HepG2 (cell line): ENCODE results near the gene CFAP97D1. TPM values are rescaled to one million over a fixed set of nuclear protein-coding genes. Genes with fewer than 3 reads are reported as not detected.

Experiments used
- HNRNPH1 ChIP-seq: fragments of 200-400 bp; formaldehyde crosslinking; optimal IDR thresholded peaks from 2 replicates; pipeline ENCODE3; 2017; ENCODE audit warnings: mild to moderate bottlenecking, low read depth, low read length
- HNRNPL ChIP-seq: fragments of 200-400 bp; formaldehyde crosslinking; IDR thresholded peaks from 2 replicates; pipeline ENCODE4 v1.6.1; 2017; ENCODE audit warnings: mild to moderate bottlenecking, low read depth, low read length
- KDM2A ChIP-seq: sonication (generic); formaldehyde crosslinking; IDR thresholded peaks from 2 replicates; pipeline ENCODE4 v1.4.0; 2020; ENCODE audit warnings: low read depth, missing genetic modification reagents, borderline replicate concordance
- KDM5B ChIP-seq: sonication (generic); formaldehyde crosslinking; IDR thresholded peaks from 2 replicates; pipeline ENCODE4 v1.4.0; 2020; ENCODE audit warnings: missing genetic modification reagents, mild to moderate bottlenecking, borderline replicate concordance
- RAD21 ChIP-seq: fragments of 450-650 bp; formaldehyde crosslinking; IDR thresholded peaks from 2 replicates; pipeline ENCODE4 v1.5.0; 2020; ENCODE audit warnings: mild to moderate bottlenecking
- SALL1 ChIP-seq: sonication (generic); formaldehyde crosslinking; IDR thresholded peaks from 2 replicates; pipeline ENCODE4 v1.8.0; 2022; ENCODE audit warnings: mild to moderate bottlenecking, missing genetic modification reagents
- SMC3 ChIP-seq: IDR thresholded peaks from 2 replicates; pipeline ENCODE4 v1.6.1; 2011; ENCODE audit warnings: low read length, improper control_type of control experiment
- STAG1 ChIP-seq: sonication (generic); formaldehyde crosslinking; IDR thresholded peaks from 2 replicates; pipeline ENCODE4 v1.4.0; 2020; ENCODE audit warnings: missing genetic modification reagents
- TGIF2 ChIP-seq: IDR thresholded peaks from 2 replicates; pipeline ENCODE4 v1.6.1; 2016; ENCODE audit warnings: control low read depth, missing compliant biosample characterization
- ZNF383 ChIP-seq: sonication (generic); formaldehyde crosslinking; IDR thresholded peaks from 2 replicates; pipeline ENCODE4 v1.4.0; 2020; ENCODE audit warnings: missing genetic modification reagents, mild to moderate bottlenecking, borderline replicate concordance
- ZNF558 ChIP-seq: sonication (generic); formaldehyde crosslinking; IDR thresholded peaks from 2 replicates; pipeline ENCODE4 v1.9.0; 2022; ENCODE audit warnings: mild to moderate bottlenecking, missing genetic modification reagents, borderline replicate concordance
- ZNF562 ChIP-seq: sonication (generic); formaldehyde crosslinking; IDR thresholded peaks from 2 replicates; pipeline ENCODE4 v1.8.0; 2022; ENCODE audit warnings: missing genetic modification reagents, borderline replicate concordance
- polyA plus RNA-seq, 8 experiments: library from polyadenylated mRNA; depleted of rRNA in 3 of 8; stranded (reverse) in 7 of 8; unstranded in 1 of 8; fragments of >200 nt; fragmentation: Illumina TruSeq in 4 of 8; extraction: Trizol in 4 of 8; gene quantifications; 2 replicates each; pipeline versions ENCODE4 v1.2.1 to v1.2.3, GENCODE V29; 2011 to 2016; ENCODE audit warnings: low read depth in 4 of 8, missing spikeins in 1 of 8, mixed read lengths in 1 of 8; ENCODE audit not compliant: insufficient read depth in 1 of 8
- total RNA-seq, 5 experiments: library from RNA; depleted of rRNA; stranded (reverse); fragments of >200 nt; fragmentation: Illumina TruSeq; extraction: Trizol; gene quantifications; 2 replicates each; pipeline ENCODE4 v1.2.3, GENCODE V29; 2016; ENCODE audit warnings: low read depth in 1 of 5
- TF ChIP-seq, protein P1 (sequence below): sonication (generic); formaldehyde crosslinking; IDR thresholded peaks from 2 replicates; pipeline ENCODE4 v1.9.0; 2022; ENCODE audit warnings: low read depth, missing genetic modification reagents
- TF ChIP-seq, protein P2 (sequence below): sonication (generic); formaldehyde crosslinking; IDR thresholded peaks from 2 replicates; pipeline ENCODE4 v1.4.0; 2020; ENCODE audit warnings: low read depth, mild to moderate bottlenecking, missing genetic modification reagents
- TF ChIP-seq, protein P3 (sequence below): sonication (generic); formaldehyde crosslinking; IDR thresholded peaks from 2 replicates; pipeline ENCODE4 v1.8.0; 2022; ENCODE audit warnings: mild to moderate bottlenecking, missing genetic modification reagents, borderline replicate concordance
- TF ChIP-seq, protein P4 (sequence below): sonication (generic); formaldehyde crosslinking; IDR thresholded peaks from 2 replicates; pipeline ENCODE4 v1.5.1; 2020; ENCODE audit warnings: mild to moderate bottlenecking, missing genetic modification reagents, moderate library complexity
- TF ChIP-seq, protein P5 (sequence below): sonication (generic); formaldehyde crosslinking; IDR thresholded peaks from 2 replicates; pipeline ENCODE4 v1.4.0; 2020; ENCODE audit warnings: missing genetic modification reagents

The CFAP97D1 gene
- total and polyA plus RNA-seq, 2 of the 13 experiments (the other 11 are each of a cell fraction or from before 2014, with no cell fraction given): 0.02 TPM; not detected in 1

GRCh38 chr17:43790311-43790940 lies 10.2 kb downstream of the CFAP97D1 start (continued):
- TF ChIP-seq, protein P1, sequence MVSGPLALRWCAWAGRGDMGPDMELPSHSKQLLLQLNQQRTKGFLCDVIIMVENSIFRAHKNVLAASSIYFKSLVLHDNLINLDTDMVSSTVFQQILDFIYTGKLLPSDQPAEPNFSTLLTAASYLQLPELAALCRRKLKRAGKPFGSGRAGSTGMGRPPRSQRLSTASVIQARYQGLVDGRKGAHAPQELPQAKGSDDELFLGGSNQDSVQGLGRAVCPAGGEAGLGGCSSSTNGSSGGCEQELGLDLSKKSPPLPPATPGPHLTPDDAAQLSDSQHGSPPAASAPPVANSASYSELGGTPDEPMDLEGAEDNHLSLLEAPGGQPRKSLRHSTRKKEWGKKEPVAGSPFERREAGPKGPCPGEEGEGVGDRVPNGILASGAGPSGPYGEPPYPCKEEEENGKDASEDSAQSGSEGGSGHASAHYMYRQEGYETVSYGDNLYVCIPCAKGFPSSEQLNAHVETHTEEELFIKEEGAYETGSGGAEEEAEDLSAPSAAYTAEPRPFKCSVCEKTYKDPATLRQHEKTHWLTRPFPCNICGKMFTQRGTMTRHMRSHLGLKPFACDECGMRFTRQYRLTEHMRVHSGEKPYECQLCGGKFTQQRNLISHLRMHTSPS (CRISPR knock-in tag): peak; percentile 72; the same call in 1 of the 2 replicates
- TF ChIP-seq STAG1 (CRISPR knock-in tag) (peak; percentile 90), ZNF562 (0 out of 2 replicates have a peak, but pooled peaks have one; percentile 19), SMC3 (0 out of 2 replicates have a peak, but pooled peaks have one; percentile 7), RAD21 (CRISPR knock-in tag) (peak; percentile 69), KDM5B (no peak), ZNF558 (CRISPR knock-in tag) (no peak), KDM2A (CRISPR knock-in tag) (peak; percentile 21; the same call in 1 of the 2 replicates), HNRNPL (peak; percentile 94), TGIF2 (CRISPR knock-in tag) (no peak), HNRNPH1 (no peak), ZNF383 (CRISPR knock-in tag) (no peak), SALL1 (CRISPR knock-in tag) (0 out of 2 replicates have a peak, but pooled peaks have one; percentile 20)
- TF ChIP-seq, protein P2, sequence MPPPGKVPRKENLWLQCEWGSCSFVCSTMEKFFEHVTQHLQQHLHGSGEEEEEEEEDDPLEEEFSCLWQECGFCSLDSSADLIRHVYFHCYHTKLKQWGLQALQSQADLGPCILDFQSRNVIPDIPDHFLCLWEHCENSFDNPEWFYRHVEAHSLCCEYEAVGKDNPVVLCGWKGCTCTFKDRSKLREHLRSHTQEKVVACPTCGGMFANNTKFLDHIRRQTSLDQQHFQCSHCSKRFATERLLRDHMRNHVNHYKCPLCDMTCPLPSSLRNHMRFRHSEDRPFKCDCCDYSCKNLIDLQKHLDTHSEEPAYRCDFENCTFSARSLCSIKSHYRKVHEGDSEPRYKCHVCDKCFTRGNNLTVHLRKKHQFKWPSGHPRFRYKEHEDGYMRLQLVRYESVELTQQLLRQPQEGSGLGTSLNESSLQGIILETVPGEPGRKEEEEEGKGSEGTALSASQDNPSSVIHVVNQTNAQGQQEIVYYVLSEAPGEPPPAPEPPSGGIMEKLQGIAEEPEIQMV (CRISPR knock-in tag): 0 out of 2 replicates have a peak, but pooled peaks have one; percentile 35
- TF ChIP-seq, protein P3, sequence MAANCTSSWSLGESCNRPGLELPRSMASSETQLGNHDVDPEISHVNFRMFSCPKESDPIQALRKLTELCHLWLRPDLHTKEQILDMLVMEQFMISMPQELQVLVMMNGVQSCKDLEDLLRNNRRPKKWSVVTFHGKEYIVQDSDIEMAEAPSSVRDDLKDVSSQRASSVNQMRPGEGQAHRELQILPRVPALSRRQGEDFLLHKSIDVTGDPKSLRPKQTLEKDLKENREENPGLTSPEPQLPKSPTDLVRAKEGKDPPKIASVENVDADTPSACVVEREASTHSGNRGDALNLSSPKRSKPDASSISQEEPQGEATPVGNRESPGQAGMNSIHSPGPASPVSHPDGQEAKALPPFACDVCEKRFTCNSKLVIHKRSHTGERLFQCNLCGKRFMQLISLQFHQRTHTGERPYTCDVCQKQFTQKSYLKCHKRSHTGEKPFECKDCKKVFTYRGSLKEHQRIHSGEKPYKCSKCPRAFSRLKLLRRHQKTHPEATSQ (CRISPR knock-in tag): no peak
- TF ChIP-seq, protein P4, sequence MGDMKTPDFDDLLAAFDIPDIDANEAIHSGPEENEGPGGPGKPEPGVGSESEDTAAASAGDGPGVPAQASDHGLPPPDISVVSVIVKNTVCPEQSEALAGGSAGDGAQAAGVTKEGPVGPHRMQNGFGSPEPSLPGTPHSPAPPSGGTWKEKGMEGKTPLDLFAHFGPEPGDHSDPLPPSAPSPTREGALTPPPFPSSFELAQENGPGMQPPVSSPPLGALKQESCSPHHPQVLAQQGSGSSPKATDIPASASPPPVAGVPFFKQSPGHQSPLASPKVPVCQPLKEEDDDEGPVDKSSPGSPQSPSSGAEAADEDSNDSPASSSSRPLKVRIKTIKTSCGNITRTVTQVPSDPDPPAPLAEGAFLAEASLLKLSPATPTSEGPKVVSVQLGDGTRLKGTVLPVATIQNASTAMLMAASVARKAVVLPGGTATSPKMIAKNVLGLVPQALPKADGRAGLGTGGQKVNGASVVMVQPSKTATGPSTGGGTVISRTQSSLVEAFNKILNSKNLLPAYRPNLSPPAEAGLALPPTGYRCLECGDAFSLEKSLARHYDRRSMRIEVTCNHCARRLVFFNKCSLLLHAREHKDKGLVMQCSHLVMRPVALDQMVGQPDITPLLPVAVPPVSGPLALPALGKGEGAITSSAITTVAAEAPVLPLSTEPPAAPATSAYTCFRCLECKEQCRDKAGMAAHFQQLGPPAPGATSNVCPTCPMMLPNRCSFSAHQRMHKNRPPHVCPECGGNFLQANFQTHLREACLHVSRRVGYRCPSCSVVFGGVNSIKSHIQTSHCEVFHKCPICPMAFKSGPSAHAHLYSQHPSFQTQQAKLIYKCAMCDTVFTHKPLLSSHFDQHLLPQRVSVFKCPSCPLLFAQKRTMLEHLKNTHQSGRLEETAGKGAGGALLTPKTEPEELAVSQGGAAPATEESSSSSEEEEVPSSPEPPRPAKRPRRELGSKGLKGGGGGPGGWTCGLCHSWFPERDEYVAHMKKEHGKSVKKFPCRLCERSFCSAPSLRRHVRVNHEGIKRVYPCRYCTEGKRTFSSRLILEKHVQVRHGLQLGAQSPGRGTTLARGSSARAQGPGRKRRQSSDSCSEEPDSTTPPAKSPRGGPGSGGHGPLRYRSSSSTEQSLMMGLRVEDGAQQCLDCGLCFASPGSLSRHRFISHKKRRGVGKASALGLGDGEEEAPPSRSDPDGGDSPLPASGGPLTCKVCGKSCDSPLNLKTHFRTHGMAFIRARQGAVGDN (CRISPR knock-in tag): peak; percentile 42
- TF ChIP-seq, protein P5, sequence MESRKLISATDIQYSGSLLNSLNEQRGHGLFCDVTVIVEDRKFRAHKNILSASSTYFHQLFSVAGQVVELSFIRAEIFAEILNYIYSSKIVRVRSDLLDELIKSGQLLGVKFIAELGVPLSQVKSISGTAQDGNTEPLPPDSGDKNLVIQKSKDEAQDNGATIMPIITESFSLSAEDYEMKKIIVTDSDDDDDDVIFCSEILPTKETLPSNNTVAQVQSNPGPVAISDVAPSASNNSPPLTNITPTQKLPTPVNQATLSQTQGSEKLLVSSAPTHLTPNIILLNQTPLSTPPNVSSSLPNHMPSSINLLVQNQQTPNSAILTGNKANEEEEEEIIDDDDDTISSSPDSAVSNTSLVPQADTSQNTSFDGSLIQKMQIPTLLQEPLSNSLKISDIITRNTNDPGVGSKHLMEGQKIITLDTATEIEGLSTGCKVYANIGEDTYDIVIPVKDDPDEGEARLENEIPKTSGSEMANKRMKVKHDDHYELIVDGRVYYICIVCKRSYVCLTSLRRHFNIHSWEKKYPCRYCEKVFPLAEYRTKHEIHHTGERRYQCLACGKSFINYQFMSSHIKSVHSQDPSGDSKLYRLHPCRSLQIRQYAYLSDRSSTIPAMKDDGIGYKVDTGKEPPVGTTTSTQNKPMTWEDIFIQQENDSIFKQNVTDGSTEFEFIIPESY (CRISPR knock-in tag): peak; percentile 34; the same call in 1 of the 2 replicates
